ENCODE results near the gene ARG2.

DNA sequence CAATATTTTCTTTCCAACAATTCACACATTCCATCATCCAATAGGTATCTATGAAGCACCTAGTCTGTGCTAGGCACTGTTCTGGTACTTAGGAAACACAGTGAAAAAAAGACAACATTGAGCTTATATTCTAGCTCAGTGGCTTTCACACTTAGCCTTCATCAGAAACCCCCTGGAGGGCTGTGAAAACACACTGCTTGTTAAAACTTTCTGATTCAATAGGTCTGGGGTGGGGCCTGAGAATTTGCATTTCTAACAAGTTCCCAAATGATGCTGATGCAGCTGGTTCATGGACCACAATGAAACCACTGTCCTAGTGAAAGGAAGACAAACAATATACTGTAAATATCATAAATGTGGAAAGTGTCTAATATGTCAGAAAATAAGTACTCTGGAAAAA, 48.8 kb downstream of the ARG2 start:
- TF ChIP-seq CTCF (conservative IDR thresholded peaks at IDR 0.05; ENCODE audit: low read depth, low read length) (no peak), RFX5 (IDR thresholded peaks at IDR 0.05; ENCODE audit: low read depth, low read length) (no peak), MAZ (IDR thresholded peaks at IDR 0.05; ENCODE audit: borderline replicate concordance, low read depth, low read length) (no peak), CHD1 (IDR thresholded peaks at IDR 0.05; ENCODE audit: low read depth, low read length) (no peak), POLR2A (IDR thresholded peaks at IDR 0.05; ENCODE audit: low read depth, low read length) (no peak), BHLHE40 (IDR thresholded peaks at IDR 0.05; ENCODE audit: low read depth, low read length) (no peak), USF2 (IDR thresholded peaks at IDR 0.05; ENCODE audit: low read depth, low read length) (no peak), CEBPB (IDR thresholded peaks at IDR 0.05; ENCODE audit: low read depth, low read length) (no peak), MXI1 (IDR thresholded peaks at IDR 0.05; ENCODE audit: borderline replicate concordance, low read depth, low read length) (no peak)
- TF ChIP-seq, protein P1, sequence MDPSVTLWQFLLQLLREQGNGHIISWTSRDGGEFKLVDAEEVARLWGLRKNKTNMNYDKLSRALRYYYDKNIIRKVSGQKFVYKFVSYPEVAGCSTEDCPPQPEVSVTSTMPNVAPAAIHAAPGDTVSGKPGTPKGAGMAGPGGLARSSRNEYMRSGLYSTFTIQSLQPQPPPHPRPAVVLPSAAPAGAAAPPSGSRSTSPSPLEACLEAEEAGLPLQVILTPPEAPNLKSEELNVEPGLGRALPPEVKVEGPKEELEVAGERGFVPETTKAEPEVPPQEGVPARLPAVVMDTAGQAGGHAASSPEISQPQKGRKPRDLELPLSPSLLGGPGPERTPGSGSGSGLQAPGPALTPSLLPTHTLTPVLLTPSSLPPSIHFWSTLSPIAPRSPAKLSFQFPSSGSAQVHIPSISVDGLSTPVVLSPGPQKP (IDR thresholded peaks at IDR 0.05; ENCODE audit: borderline replicate concordance, low read depth, low read length), result no peak

Measured in IMR-90 (cell line).